ENCODE data around the gene RAMP2. TPM values are rescaled to one million over a fixed set of nuclear protein-coding genes. Genes with fewer than 3 reads are reported as not detected.

RAMP2 gene
- total and polyA plus RNA-seq, 2 of the 4 experiments (the other 2 are of a cell fraction), result 0.18 to 2.5 TPM

DNA sequence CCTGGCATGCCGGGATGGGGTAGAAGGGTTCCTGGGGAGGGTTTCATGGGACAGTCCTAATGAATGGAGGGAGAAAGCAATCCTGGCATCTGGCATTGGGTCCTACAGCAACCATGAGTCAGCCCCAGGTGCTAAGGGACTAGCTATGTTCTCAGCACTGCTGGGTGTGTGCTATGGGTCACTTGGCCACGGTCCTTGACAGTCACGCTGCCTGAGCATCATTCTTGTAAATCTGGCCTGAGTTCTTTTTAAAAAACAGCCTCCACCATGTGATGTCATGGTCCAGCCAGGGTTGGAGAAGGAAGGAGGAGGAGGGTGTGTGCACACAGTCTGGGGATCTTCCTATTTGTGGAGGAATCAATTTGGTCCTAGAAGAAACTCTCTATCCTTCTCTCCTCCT lies 6.2 kb upstream of the RAMP2 start:
- H3K4me3 ChIP-seq (ENCODE audit: insufficient read depth, low read depth, low read length), result no peak overlapping the region
- in situ Hi-C loops (cut with MboI; ENCODE audit: low sequenced_read_pairs) (no loop called here), intact Hi-C loops (cut with micrococcal nuclease) (no loop called here), dilution Hi-C loops (cut with HindIII; ENCODE audit: low sequenced_read_pairs, unreplicated experiment) (no loop called here)
- no peak overlapping the region for H3K4ac ChIP-seq (ENCODE audit: low read depth, low read length)
- POLR2A ChIA-PET (ENCODE audit: unreplicated experiment), result no interaction called here
- no peak overlapping the region for H2BK5ac ChIP-seq (ENCODE audit: low read depth, low read length, poor library complexity, severe bottlenecking)
- no peak overlapping the region for H2BK15ac ChIP-seq (ENCODE audit: low read depth, low read length)
- H3K36me3 ChIP-seq (ENCODE audit: control insufficient read depth, insufficient read depth, low read length), result no peaks in the 10 kb centered on the region
- H4K91ac ChIP-seq (ENCODE audit: insufficient read depth, low read depth, low read length), result no peak overlapping the region
- H4K8ac ChIP-seq (ENCODE audit: low read depth in 2 of 2, low read length in 2 of 2), result no peak overlapping the region
- H4K5ac ChIP-seq (ENCODE audit: low read depth, low read length), result no peak overlapping the region
- no peak overlapping the region for H3K18ac ChIP-seq (ENCODE audit: low read depth, low read length)
- peaks cover 52% of the 10 kb centered on the region for H3K27me3 ChIP-seq (ENCODE audit: control insufficient read depth, insufficient read depth, low read length)
- no peak overlapping the region for H3K27ac ChIP-seq (ENCODE audit: insufficient read depth, low read length)
- CTCF ChIA-PET, result interaction anchor here (1.4 kb wide), 1 partner anchor 9 kb away, joined by 5 read pairs; no protein-coding TSS in a partner anchor
- H4K20me1 ChIP-seq (ENCODE audit: insufficient read depth, low read length), result no peaks in the 10 kb centered on the region
- H3K4me2 ChIP-seq (ENCODE audit: low read depth, low read length), result no peak overlapping the region
- TF ChIP-seq NFE2L2 (IDR thresholded peaks at IDR 0.05; ENCODE audit: low read depth, low read length), result no peak
- no peak for TF ChIP-seq RFX5 (IDR thresholded peaks at IDR 0.05; ENCODE audit: low read depth, low read length)
- no peak for TF ChIP-seq MAFK (IDR thresholded peaks at IDR 0.05; ENCODE audit: low read depth, low read length)
- TF ChIP-seq CHD1 (IDR thresholded peaks at IDR 0.05; ENCODE audit: low read depth, low read length), result no peak
- TF ChIP-seq, protein P1, sequence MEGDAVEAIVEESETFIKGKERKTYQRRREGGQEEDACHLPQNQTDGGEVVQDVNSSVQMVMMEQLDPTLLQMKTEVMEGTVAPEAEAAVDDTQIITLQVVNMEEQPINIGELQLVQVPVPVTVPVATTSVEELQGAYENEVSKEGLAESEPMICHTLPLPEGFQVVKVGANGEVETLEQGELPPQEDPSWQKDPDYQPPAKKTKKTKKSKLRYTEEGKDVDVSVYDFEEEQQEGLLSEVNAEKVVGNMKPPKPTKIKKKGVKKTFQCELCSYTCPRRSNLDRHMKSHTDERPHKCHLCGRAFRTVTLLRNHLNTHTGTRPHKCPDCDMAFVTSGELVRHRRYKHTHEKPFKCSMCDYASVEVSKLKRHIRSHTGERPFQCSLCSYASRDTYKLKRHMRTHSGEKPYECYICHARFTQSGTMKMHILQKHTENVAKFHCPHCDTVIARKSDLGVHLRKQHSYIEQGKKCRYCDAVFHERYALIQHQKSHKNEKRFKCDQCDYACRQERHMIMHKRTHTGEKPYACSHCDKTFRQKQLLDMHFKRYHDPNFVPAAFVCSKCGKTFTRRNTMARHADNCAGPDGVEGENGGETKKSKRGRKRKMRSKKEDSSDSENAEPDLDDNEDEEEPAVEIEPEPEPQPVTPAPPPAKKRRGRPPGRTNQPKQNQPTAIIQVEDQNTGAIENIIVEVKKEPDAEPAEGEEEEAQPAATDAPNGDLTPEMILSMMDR (conservative IDR thresholded peaks at IDR 0.05; ENCODE audit: low read depth, low read length), result no peak
- no peaks in the 10 kb centered on the region for H3K4me1 ChIP-seq (ENCODE audit: control insufficient read depth, insufficient read depth, low read length)
- H3K9me1 ChIP-seq (ENCODE audit: insufficient read depth, low read length), result no peaks in the 10 kb centered on the region
- no peaks in the 10 kb centered on the region for H3K9me3 ChIP-seq (ENCODE audit: control insufficient read depth, insufficient read depth, low read length)
- H3K14ac ChIP-seq (replicated peaks; ENCODE audit: low read depth, low read length), result no peak overlapping the region
- peak overlapping the region; percentile 14 for H2AFZ ChIP-seq (replicated peaks; ENCODE audit: low read length, poor library complexity)
- no peak overlapping the region for H2BK120ac ChIP-seq (ENCODE audit: low read depth, low read length)
- 80% methylated on average over 1 of the region's 3 CpGs; no CpG with 5 or more reads in 1 of the 2 experiments for WGBS, 2 experiments (ENCODE audit: extremely low coverage in 2 of 2, insufficient read length in 1 of 2)
- no peaks in the 10 kb centered on the region for H3K79me1 ChIP-seq (ENCODE audit: low read depth in 1 of 2, low read length in 2 of 2)
- H2AK5ac ChIP-seq (ENCODE audit: low read depth, low read length), result no peak overlapping the region
- H3K9ac ChIP-seq (ENCODE audit: low read depth, low read length), result no peak overlapping the region
- no peak overlapping the region for H3K23ac ChIP-seq (ENCODE audit: low read depth, low read length)
- BruUV-seq (replicated peaks), result no TSS peak
- DNase-seq, result peak; percentile 41
- no peak overlapping the region for H3K56ac ChIP-seq (ENCODE audit: extremely low read depth, insufficient read depth, low read length)
- H2AK9ac ChIP-seq (replicated peaks; ENCODE audit: low read depth, low read length, poor library complexity), result no peak overlapping the region
- H2BK20ac ChIP-seq (ENCODE audit: low read depth, low read length), result no peak overlapping the region
- no peak for ATAC-seq (ENCODE audit: low read depth)
